PC-9 (cell line): ENCODE results near the gene CTSH. TPM values are rescaled to one million over a fixed set of nuclear protein-coding genes. Genes with fewer than 3 reads are reported as not detected.

ENCODE experiments used
- BruUV-seq: library from RNA; stranded (reverse); fragments of 400-500 nt; replicated peaks from 2 replicates; lab custom pipeline; 2021; lab: Mats Ljungman, UMichigan
- CTCF ChIA-PET: fragments of 300-600 bp; sonication (Branson Sonifier 250); formaldehyde crosslinking; loops from one replicate; lab custom pipeline; 2022; ENCODE audit warnings: antibody characterized with exemption; lab: Charles Lee
- POLR2A ChIA-PET: fragments of 300-600 bp; sonication (Branson Sonifier 250); formaldehyde crosslinking; loops from one replicate; lab custom pipeline; 2022; ENCODE audit warnings: antibody characterized with exemption; ENCODE audit not compliant: unreplicated experiment; lab: Charles Lee
- DNase-seq, 2 experiments: peaks; one replicate each; pipeline versions ENCODE4 v3.0.0 to v3.0.0-alpha.2; 2015 to 2022; ENCODE audit warnings: mixed read lengths in 1 of 2
- H2AFZ ChIP-seq: fragments of 200-600 bp; sonication (generic); 2 replicates; pipeline ENCODE4 v1.8.1; 2017; ENCODE audit warnings: antibody characterized with exemption
- H3F3A ChIP-seq: fragments of 200-600 bp; sonication (generic); 2 replicates; pipeline ENCODE4 v1.8.1; 2017; ENCODE audit warnings: antibody characterized with exemption, mild to moderate bottlenecking, low read depth; ENCODE audit not compliant: insufficient read depth
- H3K27ac ChIP-seq: fragments of 200-600 bp; sonication (generic); 2 replicates; pipeline ENCODE4 v1.6.1; 2016; ENCODE audit warnings: mixed run types
- H3K27me3 ChIP-seq: fragments of 200-600 bp; sonication (generic); 2 replicates; pipeline ENCODE4 v1.6.1; 2016; ENCODE audit warnings: low read depth, mixed run types; ENCODE audit not compliant: insufficient read depth
- H3K36me3 ChIP-seq: fragments of 200-600 bp; sonication (generic); 2 replicates; pipeline ENCODE4 v1.6.1; 2016; ENCODE audit warnings: low read depth, mixed run types
- H3K4me1 ChIP-seq: fragments of 200-600 bp; sonication (generic); replicated peaks from 2 replicates; pipeline ENCODE4 v1.6.1; 2016; ENCODE audit warnings: mixed run types; ENCODE audit not compliant: insufficient read depth
- H3K4me2 ChIP-seq: fragments of 200-600 bp; sonication (generic); 2 replicates; pipeline ENCODE4 v1.6.1; 2017; ENCODE audit warnings: mixed run types
- H3K4me3 ChIP-seq: fragments of 200-600 bp; sonication (generic); 2 replicates; pipeline ENCODE4 v1.6.1; 2016; ENCODE audit warnings: mixed run types
- H3K79me2 ChIP-seq: fragments of 200-600 bp; sonication (generic); 2 replicates; pipeline ENCODE4 v1.6.1; 2017; ENCODE audit warnings: low read depth, mixed run types
- H3K9me2 ChIP-seq: fragments of 200-600 bp; sonication (generic); 2 replicates; pipeline ENCODE4 v1.8.1; 2017; ENCODE audit warnings: mild to moderate bottlenecking; ENCODE audit not compliant: insufficient read depth
- H3K9me3 ChIP-seq: fragments of 200-600 bp; sonication (generic); 2 replicates; pipeline ENCODE4 v1.8.1; 2016; ENCODE audit warnings: low read depth; ENCODE audit not compliant: insufficient read depth
- H4K20me1 ChIP-seq: fragments of 200-600 bp; sonication (generic); 2 replicates; pipeline ENCODE4 v1.8.1; 2017; ENCODE audit not compliant: insufficient read depth
- CTCF ChIP-seq: fragments of 200-600 bp; sonication (generic); conservative IDR thresholded peaks from 2 replicates; pipeline ENCODE4 v1.6.1; 2017; ENCODE audit warnings: mixed run types, antibody characterized with exemption, mild to moderate bottlenecking, moderate library complexity
- EZH2 ChIP-seq: fragments of 200-600 bp; sonication (generic); IDR thresholded peaks from 2 replicates; pipeline ENCODE4 v1.8.0; 2017; ENCODE audit warnings: antibody characterized with exemption, low read depth
- intact Hi-C: fragments of 100-400 bp; cut with micrococcal nuclease; formaldehyde crosslinking; loops from one replicate; pipeline ENCODE4 v1.10.0; 2022; ENCODE audit not compliant: unreplicated experiment
- total RNA-seq: library from RNA; stranded (reverse); gene quantifications from 2 replicates; pipeline ENCODE4 v1.2.3, GENCODE V29; 2021

Gene CTSH
- total RNA-seq, 1 experiment from 2014 or later: 101 TPM

DNA sequence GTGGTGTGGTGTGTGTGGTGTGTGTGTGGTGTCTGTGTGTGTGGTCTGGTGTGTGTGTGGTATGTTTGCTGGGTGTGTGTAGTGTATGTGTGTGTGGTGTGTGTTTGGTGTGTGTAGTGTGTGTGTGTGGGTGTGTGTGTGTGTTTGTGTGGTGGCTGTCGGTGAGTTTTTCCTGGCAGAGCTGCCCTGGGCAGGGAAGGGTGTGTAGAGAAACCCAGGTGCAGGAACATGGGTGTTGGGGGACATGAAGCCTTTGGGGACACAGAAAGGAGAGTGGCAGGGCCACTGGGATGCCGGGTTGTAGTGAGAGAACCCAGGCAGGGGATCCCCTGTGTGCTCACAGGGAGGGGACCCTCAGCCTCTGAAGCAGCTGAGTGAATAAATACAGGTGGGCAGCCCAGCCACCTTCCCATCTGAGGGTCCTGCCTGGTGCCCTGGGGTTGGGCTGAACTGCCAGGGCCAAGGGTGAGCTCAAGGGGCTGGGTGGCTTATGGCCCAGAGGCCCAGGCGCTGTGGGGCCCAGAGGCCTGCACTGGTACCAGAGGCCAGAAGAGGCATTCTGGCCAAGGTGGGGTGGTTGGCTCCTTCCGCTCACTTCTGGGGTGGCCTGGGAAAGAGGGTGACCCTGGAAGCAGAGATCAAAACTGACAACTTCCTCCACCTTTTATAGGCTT, 48.5 kb upstream of the CTSH start:
- Histone ChIP-seq H3F3A (peaks cover 9% of the 10 kb centered on the region; the same call in 1 of the 2 replicates), H3K9me2 (no peaks in the 10 kb centered on the region), H3K36me3 (no peaks in the 10 kb centered on the region), H3K4me3 (no peak overlapping the region), H3K4me1 (peaks cover 27% of the 10 kb centered on the region), H3K4me2 (no peak overlapping the region), H3K79me2 (no peaks in the 10 kb centered on the region), H4K20me1 (no peaks in the 10 kb centered on the region), H3K27ac (no peak overlapping the region), H3K27me3 (no peaks in the 10 kb centered on the region), H2AFZ (no peak overlapping the region), H3K9me3 (no peaks in the 10 kb centered on the region)
- DNase-seq: no peak
- no peak for TF ChIP-seq CTCF
- TF ChIP-seq EZH2: no peak
- BruUV-seq: no TSS peak
- CTCF ChIA-PET: interaction anchor here (0.6 kb wide), 1 partner anchor 86 kb away, joined by 12 read pairs; no protein-coding TSS in a partner anchor
- intact Hi-C loops: no loop called here
- POLR2A ChIA-PET: no interaction called here

DNA sequence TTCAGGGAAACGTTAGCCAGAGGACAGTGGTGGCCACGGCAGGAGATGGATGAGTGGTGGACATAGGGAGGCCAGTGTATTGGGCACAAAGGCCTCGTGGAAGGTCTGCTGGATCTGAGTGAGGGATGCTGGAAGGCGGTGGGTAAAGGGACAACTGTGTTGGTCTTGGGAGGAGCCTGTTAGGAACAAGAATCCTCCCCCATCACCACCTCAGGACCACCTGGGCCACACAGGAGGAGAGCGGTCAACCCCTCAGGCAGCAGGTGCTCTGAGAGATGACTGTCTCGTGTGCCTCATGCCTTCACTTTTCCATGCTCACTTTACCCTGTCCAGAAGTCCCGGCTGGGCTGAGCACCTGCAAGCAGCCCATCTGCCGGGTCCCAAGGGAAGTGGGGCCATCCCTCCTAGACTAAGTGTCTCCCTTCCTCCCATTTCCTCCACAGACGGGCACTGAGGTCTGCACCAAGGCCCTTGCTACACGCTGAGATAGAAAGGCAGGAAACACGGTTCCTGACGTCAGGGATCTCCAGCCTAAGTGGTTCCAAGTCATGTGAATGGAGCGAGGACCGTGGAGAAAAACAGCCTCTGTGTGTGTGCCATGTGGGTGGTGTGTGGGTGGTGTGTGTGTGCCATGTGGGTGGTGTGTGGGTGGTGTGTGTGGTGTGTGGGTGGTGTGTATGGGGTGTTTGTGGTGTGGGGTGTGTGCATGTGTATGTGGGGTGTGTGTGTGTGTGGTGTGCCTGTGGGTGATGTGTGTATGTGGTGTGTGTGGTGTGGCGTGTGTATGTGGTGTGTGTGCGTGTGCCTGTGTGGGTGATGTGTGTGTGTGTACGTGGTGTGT, 47.8 kb upstream of the CTSH start:
- no TSS peak for BruUV-seq
- H3K27ac ChIP-seq: no peak overlapping the region
- no peak for DNase-seq
- no peak overlapping the region for H3K4me3 ChIP-seq
- H3K27me3 ChIP-seq: no peaks in the 10 kb centered on the region
- peaks cover 34% of the 10 kb centered on the region for H3K4me1 ChIP-seq
- POLR2A ChIA-PET: no interaction called here
- no peak overlapping the region for H2AFZ ChIP-seq
- TF ChIP-seq EZH2 (no peak), CTCF (no peak)
- peaks cover 16% of the 10 kb centered on the region; the same call in 1 of the 2 replicates for H3F3A ChIP-seq
- intact Hi-C loops: no loop called here
- no peaks in the 10 kb centered on the region for H3K36me3 ChIP-seq
- CTCF ChIA-PET: interaction anchor here (0.6 kb wide), 1 partner anchor 85 kb away, joined by 12 read pairs; no protein-coding TSS in a partner anchor
- H3K9me3 ChIP-seq: no peaks in the 10 kb centered on the region
- H3K4me2 ChIP-seq: no peak overlapping the region
- no peaks in the 10 kb centered on the region for H4K20me1 ChIP-seq
- H3K9me2 ChIP-seq: no peaks in the 10 kb centered on the region
- H3K79me2 ChIP-seq: no peaks in the 10 kb centered on the region

GRCh38 chr15:78991879-78992278, 47.0 kb upstream of the CTSH start:
- no peaks in the 10 kb centered on the region for H3K9me2 ChIP-seq
- no peaks in the 10 kb centered on the region for H4K20me1 ChIP-seq
- no peak overlapping the region for H3K27ac ChIP-seq
- POLR2A ChIA-PET: no interaction called here
- H3K4me1 ChIP-seq: peaks cover 27% of the 10 kb centered on the region
- no peaks in the 10 kb centered on the region for H3K9me3 ChIP-seq
- CTCF ChIA-PET: no interaction called here
- TF ChIP-seq EZH2 (no peak), CTCF (no peak)
- H3F3A ChIP-seq: peaks cover 15% of the 10 kb centered on the region; the same call in 1 of the 2 replicates
- no peaks in the 10 kb centered on the region for H3K36me3 ChIP-seq
- DNase-seq: no peak
- no TSS peak for BruUV-seq
- H3K27me3 ChIP-seq: no peaks in the 10 kb centered on the region
- H3K79me2 ChIP-seq: no peaks in the 10 kb centered on the region
- no peak overlapping the region for H3K4me2 ChIP-seq
- no peak overlapping the region for H3K4me3 ChIP-seq
- intact Hi-C loops: no loop called here
- H2AFZ ChIP-seq: no peak overlapping the region
